Mesendoderm (in vitro differentiated cells): Measurements from ENCODE around the gene EPHA3.

Experiments used
- DNase-seq: peaks from one replicate; pipeline ENCODE4 v3.0.0; 2013
- H2AK5ac ChIP-seq: 2 replicates; pipeline ENCODE4 v1.6.1; 2013; ENCODE audit warnings: low read length, inconsistent platforms
- H2BK120ac ChIP-seq: 2 replicates; pipeline ENCODE4 v1.6.1; 2013; ENCODE audit warnings: low read depth, mild to moderate bottlenecking, low read length, moderate library complexity, mixed read lengths
- H2BK15ac ChIP-seq: replicated peaks from 2 replicates; pipeline ENCODE4 v1.6.1; 2013; ENCODE audit warnings: low read depth, mild to moderate bottlenecking, moderate library complexity
- H2BK5ac ChIP-seq: 2 replicates; pipeline ENCODE4 v1.6.1; 2013; ENCODE audit warnings: low read length, inconsistent platforms
- H3K18ac ChIP-seq: 2 replicates; pipeline ENCODE4 v1.6.1; 2013; ENCODE audit warnings: mild to moderate bottlenecking, low read length, mixed read lengths
- H3K23ac ChIP-seq: one replicate; pipeline ENCODE4 v1.6.1; 2013; ENCODE audit warnings: low read length
- H3K27ac ChIP-seq: 2 replicates; pipeline ENCODE4 v1.5.1; 2013; ENCODE audit warnings: low read depth, mild to moderate bottlenecking, inconsistent platforms, low read length, moderate library complexity
- H3K27me3 ChIP-seq: 2 replicates; pipeline ENCODE4 v1.6.1; 2013; ENCODE audit warnings: low read length, control low read depth, mild to moderate bottlenecking, inconsistent platforms; ENCODE audit not compliant: insufficient read depth, poor library complexity
- H3K36me3 ChIP-seq: 2 replicates; pipeline ENCODE4 v1.6.1; 2013; ENCODE audit warnings: low read length, inconsistent platforms; ENCODE audit not compliant: control insufficient read depth, insufficient read depth
- H3K4ac ChIP-seq: one replicate; pipeline ENCODE4 v1.6.1; 2013; ENCODE audit warnings: low read depth, mild to moderate bottlenecking, low read length, moderate library complexity
- H3K4me1 ChIP-seq: 2 replicates; pipeline ENCODE4 v1.6.1; 2013; ENCODE audit warnings: low read depth, low read length, inconsistent platforms; ENCODE audit not compliant: control insufficient read depth
- H3K4me2 ChIP-seq: 2 replicates; pipeline ENCODE4 v1.6.1; 2013; ENCODE audit warnings: low read length
- H3K4me3 ChIP-seq: 2 replicates; pipeline ENCODE4 v1.5.1; 2013; ENCODE audit warnings: mild to moderate bottlenecking, low read length
- H3K56ac ChIP-seq: one replicate; pipeline ENCODE4 v1.6.1; 2013; ENCODE audit warnings: low read length
- H3K79me1 ChIP-seq: 2 replicates; pipeline ENCODE4 v1.6.1; 2013; ENCODE audit warnings: low read length, inconsistent platforms
- H3K79me2 ChIP-seq: 2 replicates; pipeline ENCODE4 v1.6.1; 2013; ENCODE audit warnings: mild to moderate bottlenecking, low read length; ENCODE audit not compliant: control insufficient read depth, insufficient read depth
- H3K9ac ChIP-seq: 2 replicates; pipeline ENCODE4 v1.6.1; 2013; ENCODE audit warnings: low read length, inconsistent platforms
- H4K5ac ChIP-seq: one replicate; pipeline ENCODE4 v1.6.1; 2013; ENCODE audit warnings: low read length
- H4K8ac ChIP-seq: one replicate; pipeline ENCODE4 v1.6.1; 2013; ENCODE audit warnings: low read depth, mild to moderate bottlenecking, control low read depth, low read length, moderate library complexity
- WGBS: extraction: QIAGEN DNeasy Blood & Tissue Kit; methylation state at CpG from one replicate; pipeline ENCODE4 v1.1.7; 2013; ENCODE audit warnings: low lambda C conversion rate, missing lambda C conversion rate; ENCODE audit not compliant: insufficient coverage; ENCODE audit errors: extremely low coverage; 5-methylcytosine and 5-hydroxymethylcytosine counted together

EPHA3 gene

DNA sequence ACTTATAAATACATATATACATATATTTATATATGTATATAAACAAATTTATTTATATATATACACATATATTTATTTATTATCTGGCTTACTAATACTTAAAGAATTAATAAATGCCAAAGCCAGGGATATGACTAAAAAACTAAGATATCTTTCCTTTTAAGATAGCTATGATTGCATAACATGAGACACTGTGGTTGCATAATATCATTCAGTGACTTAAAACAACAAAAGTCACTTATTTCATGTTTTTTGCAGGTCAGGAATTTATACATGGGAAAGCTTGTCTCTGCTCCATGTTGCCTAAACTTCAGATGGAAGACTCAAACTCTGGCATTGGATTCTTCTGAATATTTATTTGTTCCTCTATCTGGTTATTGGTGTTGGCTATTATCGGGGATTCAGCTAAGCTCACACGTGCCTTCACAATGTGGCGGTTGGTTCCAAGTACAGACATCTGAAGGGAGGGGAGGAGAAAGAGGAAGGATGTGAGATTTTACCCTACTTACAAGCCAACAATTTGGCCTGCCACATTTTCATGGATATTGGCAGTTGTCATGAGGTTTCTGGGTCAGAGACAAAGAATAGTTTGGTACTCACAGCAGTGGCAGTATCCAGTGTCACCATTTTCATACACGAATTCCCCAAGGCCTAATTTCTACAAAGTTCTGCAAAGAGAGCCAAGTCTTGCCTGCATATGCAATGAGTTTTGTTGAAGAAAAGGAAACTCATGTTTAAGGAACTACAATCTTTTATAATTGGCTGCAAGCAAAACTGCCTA, 381.6 kb downstream of the EPHA3 start:
- Histone ChIP-seq H3K36me3 (no peaks in the 10 kb centered on the region), H3K9ac (no peak overlapping the region), H3K18ac (no peak overlapping the region), H4K8ac (no peak overlapping the region), H3K4me2 (no peak overlapping the region), H2BK15ac (no peak overlapping the region), H3K23ac (no peak overlapping the region), H4K5ac (no peak overlapping the region), H3K27ac (no peak overlapping the region), H2AK5ac (no peak overlapping the region), H3K56ac (no peak overlapping the region), H3K79me2 (no peaks in the 10 kb centered on the region), H3K27me3 (no peaks in the 10 kb centered on the region), H3K4me1 (no peaks in the 10 kb centered on the region), H3K4ac (no peak overlapping the region), H2BK5ac (no peak overlapping the region), H3K79me1 (no peaks in the 10 kb centered on the region), H2BK120ac (no peak overlapping the region), H3K4me3 (no peak overlapping the region)
- DNase-seq, result no peak
- WGBS, result no CpG with 5 or more reads among the region's 4 CpGs

DNA sequence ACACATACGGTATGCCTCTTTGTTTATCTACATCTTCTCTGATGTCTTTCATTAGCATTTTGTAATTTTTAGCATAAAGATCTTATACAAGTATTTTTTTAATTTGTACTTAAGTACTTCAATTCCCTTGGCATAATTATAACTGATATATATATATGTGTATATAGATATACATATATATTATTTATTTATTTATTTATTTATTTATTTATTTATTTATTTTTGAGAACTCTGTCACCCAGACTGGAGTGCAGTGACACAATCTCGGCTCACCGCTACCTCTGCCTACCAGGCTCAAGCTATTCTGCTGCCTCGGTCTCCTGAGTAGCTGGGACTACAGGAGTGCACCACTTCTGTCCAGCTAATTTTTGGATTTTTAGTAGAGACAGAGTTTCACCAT, 382.7 kb downstream of the EPHA3 start:
- Histone ChIP-seq H2BK120ac (no peak overlapping the region), H3K56ac (no peak overlapping the region), H3K27me3 (no peaks in the 10 kb centered on the region), H3K18ac (no peak overlapping the region), H3K79me1 (no peaks in the 10 kb centered on the region), H2AK5ac (no peak overlapping the region), H3K36me3 (no peaks in the 10 kb centered on the region), H3K4ac (no peak overlapping the region), H4K8ac (no peak overlapping the region), H2BK5ac (no peak overlapping the region), H3K27ac (no peak overlapping the region), H3K4me2 (no peak overlapping the region), H4K5ac (no peak overlapping the region), H3K9ac (no peak overlapping the region), H3K23ac (no peak overlapping the region), H2BK15ac (no peak overlapping the region), H3K4me3 (no peak overlapping the region), H3K4me1 (no peaks in the 10 kb centered on the region), H3K79me2 (no peaks in the 10 kb centered on the region)
- DNase-seq, result no peak
- WGBS, result no CpG with 5 or more reads among the region's 4 CpGs

DNA sequence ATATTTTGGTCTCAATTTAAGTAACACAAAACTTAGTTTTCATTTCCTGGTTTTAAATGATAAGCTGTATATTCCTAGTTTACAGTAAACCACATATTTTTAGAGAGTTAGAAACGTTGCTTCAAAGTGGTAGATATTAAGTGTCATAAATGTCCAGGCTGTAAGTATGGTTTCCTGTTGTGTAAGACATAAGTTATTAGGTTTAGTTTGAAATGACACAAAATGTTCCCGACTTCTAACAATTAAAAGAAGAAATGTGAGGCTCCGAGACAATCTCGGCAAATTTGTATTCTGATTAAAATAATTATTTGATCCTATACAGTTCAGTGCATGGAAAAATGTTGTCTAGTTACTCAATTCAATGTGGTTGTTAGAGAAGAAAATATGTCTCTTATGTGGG, 387.3 kb downstream of the EPHA3 start:
- no peaks in the 10 kb centered on the region for H3K27me3 ChIP-seq
- H3K9ac ChIP-seq, result no peak overlapping the region
- no peak overlapping the region for H2BK120ac ChIP-seq
- H2BK15ac ChIP-seq, result no peak overlapping the region
- no peak overlapping the region for H3K4me3 ChIP-seq
- no peak overlapping the region for H3K27ac ChIP-seq
- no peak overlapping the region for H4K5ac ChIP-seq
- WGBS, result no CpG with 5 or more reads among the region's 4 CpGs
- no peaks in the 10 kb centered on the region for H3K79me2 ChIP-seq
- H3K4me2 ChIP-seq, result no peak overlapping the region
- H3K56ac ChIP-seq, result no peak overlapping the region
- no peak overlapping the region for H2AK5ac ChIP-seq
- no peak overlapping the region for H2BK5ac ChIP-seq
- DNase-seq, result no peak
- no peak overlapping the region for H3K18ac ChIP-seq
- H3K36me3 ChIP-seq, result no peaks in the 10 kb centered on the region
- H4K8ac ChIP-seq, result no peak overlapping the region
- H3K4ac ChIP-seq, result no peak overlapping the region
- no peaks in the 10 kb centered on the region for H3K79me1 ChIP-seq
- no peaks in the 10 kb centered on the region for H3K4me1 ChIP-seq
- H3K23ac ChIP-seq, result no peak overlapping the region

DNA sequence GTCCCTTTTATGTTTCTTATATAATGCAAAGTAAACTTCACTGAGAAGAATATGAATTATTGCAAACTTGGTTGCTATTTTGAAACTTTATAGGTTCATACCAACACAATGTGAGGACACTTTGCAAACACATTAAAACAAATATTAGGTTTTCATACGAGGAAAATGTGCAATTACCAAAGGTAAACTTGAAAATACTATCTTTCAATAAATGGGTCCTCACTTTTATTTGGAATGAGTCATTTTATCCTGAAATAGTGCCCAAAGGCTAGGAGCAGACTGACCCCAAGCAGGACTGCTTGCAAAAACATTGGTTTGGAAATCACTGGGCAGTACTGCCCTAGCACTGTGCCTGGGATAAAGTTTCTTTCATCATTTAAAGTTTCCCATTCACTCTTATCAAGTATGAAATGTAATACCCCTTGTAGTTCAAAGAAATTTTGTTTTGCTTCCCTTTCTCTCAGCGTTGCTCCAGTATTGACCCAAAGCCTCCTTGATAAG, 396.5 kb downstream of the EPHA3 start:
- no peak overlapping the region for H3K18ac ChIP-seq
- H3K4me3 ChIP-seq, result no peak overlapping the region
- no peaks in the 10 kb centered on the region for H3K4me1 ChIP-seq
- no peak overlapping the region for H3K9ac ChIP-seq
- H2AK5ac ChIP-seq, result no peak overlapping the region
- no peak for DNase-seq
- no peak overlapping the region for H3K27ac ChIP-seq
- no peak overlapping the region for H3K4me2 ChIP-seq
- H2BK5ac ChIP-seq, result no peak overlapping the region
- H2BK120ac ChIP-seq, result no peak overlapping the region
- no peak overlapping the region for H3K56ac ChIP-seq
- no peak overlapping the region for H4K5ac ChIP-seq
- no peaks in the 10 kb centered on the region for H3K36me3 ChIP-seq
- WGBS, result no CpG with 5 or more reads among the region's 2 CpGs
- no peaks in the 10 kb centered on the region for H3K79me1 ChIP-seq
- no peak overlapping the region for H4K8ac ChIP-seq
- H3K27me3 ChIP-seq, result no peaks in the 10 kb centered on the region
- no peak overlapping the region for H3K23ac ChIP-seq
- H3K79me2 ChIP-seq, result no peaks in the 10 kb centered on the region
- H3K4ac ChIP-seq, result no peak overlapping the region
- no peak overlapping the region for H2BK15ac ChIP-seq

DNA sequence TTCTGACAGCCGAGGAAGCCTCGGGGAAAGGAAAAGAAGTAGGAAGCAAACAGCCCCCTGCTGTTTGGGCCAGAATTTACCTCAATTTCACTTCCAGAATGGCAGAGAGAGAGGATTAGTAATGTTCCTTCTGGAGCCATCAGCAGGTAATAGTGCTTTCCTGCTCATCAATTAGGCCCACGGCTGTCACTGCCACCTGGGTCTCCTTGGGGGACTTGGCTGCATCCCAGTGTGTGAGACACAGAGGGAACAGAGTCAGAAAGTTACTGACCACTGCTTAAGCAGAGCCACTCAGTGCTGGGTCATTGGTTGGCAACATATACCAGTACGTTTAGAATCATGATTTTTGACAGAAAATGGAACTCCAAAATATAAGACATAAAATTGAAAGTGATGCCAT, 397.0 kb downstream of the EPHA3 start:
- Histone ChIP-seq H3K4me3 (no peak overlapping the region), H4K5ac (no peak overlapping the region), H3K18ac (no peak overlapping the region), H2BK15ac (no peak overlapping the region), H3K9ac (no peak overlapping the region), H3K23ac (no peak overlapping the region), H2BK5ac (no peak overlapping the region), H3K36me3 (no peaks in the 10 kb centered on the region), H3K4ac (no peak overlapping the region), H3K27me3 (no peaks in the 10 kb centered on the region), H3K4me1 (no peaks in the 10 kb centered on the region), H2AK5ac (no peak overlapping the region), H3K56ac (no peak overlapping the region), H3K4me2 (no peak overlapping the region), H2BK120ac (no peak overlapping the region), H3K79me2 (no peaks in the 10 kb centered on the region), H3K79me1 (no peaks in the 10 kb centered on the region), H4K8ac (no peak overlapping the region), H3K27ac (no peak overlapping the region)
- no CpG with 5 or more reads among the region's 4 CpGs for WGBS
- DNase-seq, result no peak
